HG03354 (cell line): Measurements from ENCODE around the gene DPF3.

Source experiments
- ATAC-seq: cut with Tn5 transposase; IDR thresholded peaks from one replicate; pipeline ENCODE4 v1.9.1; 2021; ENCODE audit warnings: mild to moderate bottlenecking; ENCODE audit not compliant: unreplicated experiment, poor library complexity, severe bottlenecking

DPF3 gene

DNA sequence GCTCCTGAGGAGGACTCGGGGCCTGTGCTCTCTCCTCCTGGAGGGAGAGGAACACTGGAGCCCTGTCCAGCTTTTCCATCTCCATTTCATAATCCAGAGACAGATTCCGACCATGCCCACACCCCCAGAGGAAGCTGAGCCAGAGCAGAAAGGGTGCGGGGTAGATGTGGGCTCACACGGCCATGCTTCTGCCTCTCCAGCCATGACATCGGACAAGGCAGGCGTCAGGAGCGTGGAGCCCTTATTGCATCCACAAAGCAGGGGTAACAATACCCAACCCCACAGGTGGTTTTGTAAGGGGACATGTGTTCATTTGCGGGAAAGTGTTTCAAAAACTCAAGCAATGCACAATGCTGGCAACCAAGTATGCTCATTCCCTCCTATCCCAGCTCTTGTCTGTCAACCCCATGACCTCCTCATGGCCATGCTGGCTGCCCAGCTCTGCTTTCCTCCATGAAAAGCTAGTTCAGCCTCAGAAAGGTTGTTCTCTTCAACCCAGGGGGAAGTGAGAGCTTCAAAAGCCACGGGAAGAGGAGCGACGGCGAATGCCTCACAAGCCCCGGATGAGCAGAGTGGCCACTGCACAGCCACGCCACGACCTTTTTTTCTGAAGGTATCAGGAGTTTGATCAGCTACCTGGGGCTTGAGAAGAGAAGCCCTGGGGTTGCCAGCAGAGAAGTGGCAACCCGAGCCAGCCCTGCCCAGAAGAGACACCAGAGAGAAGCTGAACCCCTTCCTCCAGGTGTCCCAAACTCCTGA, 161.7 kb downstream of the DPF3 start:
- no peak for ATAC-seq

DNA sequence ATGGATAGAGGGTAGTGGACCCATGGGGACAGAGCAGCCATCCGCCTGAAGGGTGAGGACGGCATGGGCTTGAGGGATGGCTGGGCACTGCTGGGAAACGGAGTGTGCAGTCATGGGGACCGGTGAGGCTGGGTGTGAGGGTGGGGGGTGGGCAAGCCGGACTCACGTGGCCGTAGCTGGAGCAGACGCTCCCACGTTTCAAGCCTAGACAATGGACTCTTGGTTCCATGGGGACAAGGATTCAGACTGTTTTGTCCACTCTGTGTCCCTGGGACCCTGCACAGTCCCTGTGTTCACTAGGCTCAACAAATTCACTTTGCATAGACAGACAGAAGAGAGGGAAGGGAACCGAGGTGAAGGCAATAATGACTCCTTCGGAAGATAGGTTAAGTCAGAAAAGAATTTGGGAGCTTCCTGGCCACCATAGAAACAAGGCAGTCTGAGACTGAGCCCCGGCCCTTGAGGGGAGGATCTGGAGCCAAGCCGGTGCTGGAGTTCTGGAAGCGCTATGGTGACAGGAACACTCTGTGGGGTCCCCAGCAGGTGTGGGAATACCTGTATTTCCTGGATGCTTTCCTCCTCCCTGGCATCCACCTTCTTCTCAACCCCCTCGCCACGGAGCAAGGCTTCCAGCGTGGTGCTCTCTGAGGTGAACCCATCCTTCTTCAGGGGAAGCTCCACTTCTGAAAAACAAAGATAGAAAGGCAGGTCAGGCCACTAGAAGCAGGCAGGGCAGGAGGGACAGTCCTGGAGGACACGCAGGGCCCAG, 162.5 kb downstream of the DPF3 start:
- no peak for ATAC-seq

- ATAC-seq: no peak
Observed at GRCh38 chr14:72730468-72730867, 163.4 kb downstream of the DPF3 start.

DNA sequence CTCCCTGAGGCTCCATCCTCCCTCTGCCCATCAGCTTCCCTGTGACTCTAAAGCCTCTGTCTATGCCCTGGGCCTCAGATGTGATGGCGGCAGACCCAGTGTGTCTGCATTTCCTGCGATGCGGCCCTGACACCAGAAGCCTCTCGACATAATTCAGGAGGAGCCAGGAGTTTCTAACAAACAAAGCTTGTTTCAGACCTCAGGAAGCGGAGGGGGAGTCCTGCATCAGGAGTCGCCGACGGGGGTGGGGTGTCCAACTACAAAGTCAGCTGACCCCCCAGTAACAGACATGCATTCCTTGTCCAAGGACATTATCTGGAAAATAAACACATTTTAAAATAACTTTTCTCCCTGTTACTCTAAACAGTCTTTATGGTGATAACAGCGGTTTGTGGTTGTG, 167.5 kb downstream of the DPF3 start:
- ATAC-seq: no peak

DNA sequence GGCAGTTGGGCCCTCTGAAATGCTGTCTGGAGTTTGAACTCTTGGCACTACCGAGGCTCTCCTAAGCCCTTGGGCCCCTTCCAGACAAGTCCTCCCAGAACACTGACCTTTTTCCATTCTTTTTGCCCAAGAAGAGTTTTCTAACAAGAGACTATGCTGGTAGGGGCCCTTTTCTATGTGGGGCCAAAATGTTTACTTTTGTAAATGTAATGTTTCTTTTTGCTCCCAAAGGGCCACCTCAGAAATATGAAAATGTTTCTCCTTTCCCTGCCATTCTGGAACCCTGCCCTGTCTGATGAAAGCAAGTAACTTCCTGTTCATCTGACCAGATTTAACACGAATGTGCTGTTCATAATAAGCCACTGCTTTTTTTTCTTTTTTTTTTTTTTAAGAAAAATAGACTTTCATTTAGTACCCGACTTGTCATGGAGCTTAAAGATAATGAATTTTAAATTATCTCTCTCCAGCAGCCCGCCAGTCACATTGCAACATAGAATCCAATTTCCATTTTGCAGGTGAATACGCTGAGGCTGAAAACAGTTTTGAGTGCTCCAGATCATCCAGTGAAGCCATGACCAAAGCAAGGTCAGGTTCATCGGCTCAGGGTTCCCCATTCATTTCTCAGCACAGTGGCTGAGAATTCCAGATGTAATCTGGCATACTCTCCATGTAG, 169.9 kb downstream of the DPF3 start:
- no peak for ATAC-seq

DNA sequence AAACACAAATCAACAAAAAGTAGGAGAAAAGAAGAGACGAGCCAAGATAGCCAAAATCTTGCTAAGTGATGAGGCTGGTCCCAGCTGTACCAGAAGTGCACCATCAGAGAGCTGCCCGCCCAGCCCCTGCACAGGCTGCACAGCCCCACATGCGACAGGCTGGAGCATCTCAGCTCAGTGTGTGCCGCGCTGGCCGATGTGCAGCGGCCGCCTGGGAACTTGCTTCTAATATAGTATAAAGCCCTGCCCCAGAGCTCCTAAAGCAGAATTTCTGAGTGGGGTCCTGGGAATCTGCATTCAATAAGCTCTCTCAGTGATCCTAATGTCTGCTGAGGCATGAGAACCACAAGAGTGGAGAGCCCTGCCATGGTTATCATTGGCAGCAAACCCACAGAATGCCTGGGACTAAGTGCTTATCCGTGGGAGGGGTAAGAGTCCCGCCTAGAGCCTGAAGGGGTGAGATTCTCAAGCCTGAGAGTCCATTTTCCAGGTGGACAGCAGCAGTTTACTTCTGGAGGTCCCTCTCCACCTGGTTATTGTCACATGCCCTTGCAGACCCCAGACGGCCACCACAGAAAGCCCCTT, 171.6 kb downstream of the DPF3 start:
- ATAC-seq: no peak

DNA sequence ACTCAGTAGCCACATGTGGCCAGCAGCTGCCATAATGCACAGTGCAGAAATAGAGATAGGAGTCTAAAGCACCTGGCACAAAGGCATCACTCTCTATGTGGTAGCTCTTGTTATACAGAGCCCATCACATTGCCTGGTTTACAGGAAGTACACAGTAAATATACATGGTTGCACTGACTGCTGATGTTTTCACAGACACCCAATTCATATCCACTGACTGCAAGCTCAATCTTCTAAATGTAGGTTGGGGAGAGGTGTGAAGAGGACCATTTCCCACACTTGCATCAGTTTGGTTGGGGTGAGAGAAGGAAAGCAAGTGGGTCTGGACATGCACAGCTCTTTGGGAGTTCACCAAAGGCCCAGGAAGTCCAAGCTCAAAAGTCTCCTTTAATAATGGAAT, 172.8 kb downstream of the DPF3 start:
- no peak for ATAC-seq

DNA sequence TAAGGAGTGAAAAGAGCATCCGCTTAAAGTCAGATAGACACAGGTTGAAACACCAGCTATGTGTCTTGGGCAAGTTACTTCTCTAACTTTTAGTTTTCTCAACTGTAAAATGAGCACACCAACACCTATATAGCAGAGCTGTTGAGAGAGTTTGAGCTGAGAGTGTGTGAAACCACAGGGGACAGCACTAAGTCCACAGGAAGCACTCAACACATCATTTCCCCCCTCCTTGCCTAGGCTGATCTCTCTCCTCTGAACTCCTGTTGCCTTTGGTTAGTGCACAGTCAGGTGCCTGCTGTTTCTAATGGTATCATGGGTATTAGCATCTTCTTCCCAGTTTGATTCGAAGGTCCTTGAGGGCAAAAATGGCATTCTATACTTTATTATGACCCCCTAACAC, 176.7 kb downstream of the DPF3 start:
- no peak for ATAC-seq

GRCh38 chr14:72716476-72716875, 177.4 kb downstream of the DPF3 start:
- ATAC-seq: no peak

- ATAC-seq: no peak
Observed at GRCh38 chr14:72715850-72716228, 178.1 kb downstream of the DPF3 start.

- no peak for ATAC-seq
Observed at GRCh38 chr14:72715215-72715849, 178.6 kb downstream of the DPF3 start.

DNA sequence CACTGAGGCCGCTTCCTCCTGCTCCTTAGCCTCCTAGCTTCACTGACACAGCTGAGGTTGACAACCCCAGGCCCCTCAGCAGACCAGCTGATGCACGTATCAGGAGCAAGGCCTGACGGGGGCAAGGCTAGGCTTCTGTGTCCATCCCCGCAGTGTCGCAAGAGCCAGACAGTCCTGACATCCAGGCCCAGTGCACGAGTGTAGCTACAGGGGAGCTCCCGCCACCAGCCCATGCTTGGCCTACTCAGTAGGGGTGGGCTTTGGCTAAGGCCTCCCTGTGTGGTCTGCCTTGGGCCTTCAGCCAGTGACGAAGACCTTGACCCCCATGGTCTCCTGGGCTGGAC, 179.1 kb downstream of the DPF3 start:
- ATAC-seq: no peak

DNA sequence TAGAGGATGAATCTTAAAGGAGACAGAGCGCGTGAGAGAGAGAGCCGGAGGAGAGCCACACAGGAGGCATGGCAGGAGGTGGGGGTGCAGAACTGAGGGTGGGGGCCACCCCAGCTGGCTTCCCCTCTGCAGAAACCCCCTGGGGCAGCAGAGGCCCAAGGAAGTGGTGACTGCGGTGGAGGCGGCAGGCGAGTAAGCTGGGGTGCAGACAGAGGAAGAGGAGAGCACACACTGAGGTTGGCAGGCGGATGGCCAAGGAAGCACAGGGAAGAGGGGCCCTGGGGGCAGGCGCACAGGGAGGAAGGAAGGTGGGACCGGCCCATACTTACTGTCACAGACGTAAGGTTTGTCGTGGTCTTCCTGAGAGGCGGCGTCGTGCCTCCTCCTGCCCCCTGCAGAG, 179.8 kb downstream of the DPF3 start:
- ATAC-seq: no peak

- no peak for ATAC-seq
Observed at GRCh38 chr14:72711936-72712335, 182.0 kb downstream of the DPF3 start.

GRCh38 chr14:72709916-72710611, 183.8 kb downstream of the DPF3 start:
- no peak for ATAC-seq

GRCh38 chr14:72708708-72709475, 185.0 kb downstream of the DPF3 start:
- no peak for ATAC-seq

GRCh38 chr14:72708222-72708621, 185.7 kb downstream of the DPF3 start:
- ATAC-seq: no peak

GRCh38 chr14:72706485-72706884, 187.4 kb downstream of the DPF3 start:
- no peak for ATAC-seq

DNA sequence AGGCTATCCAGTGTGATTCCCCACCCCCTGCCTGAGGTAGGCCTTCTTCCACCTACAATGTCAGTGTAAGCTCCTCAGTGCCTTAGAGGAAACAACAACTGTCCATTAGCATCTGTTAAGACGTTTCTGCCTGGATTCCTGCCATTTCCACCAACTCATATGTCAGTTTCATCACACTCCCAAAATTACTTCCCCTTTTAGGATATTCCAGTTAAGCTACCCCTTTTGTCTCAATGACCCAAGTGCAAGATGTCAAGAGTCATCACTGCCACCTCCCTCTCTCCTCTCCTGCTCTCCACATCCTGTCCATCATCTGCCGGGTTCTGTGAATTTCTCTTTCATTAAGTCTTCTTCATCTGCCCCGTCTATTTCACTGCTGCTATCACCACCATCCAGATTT, 189.4 kb downstream of the DPF3 start:
- no peak for ATAC-seq
